ENCODE measurements around the gene CYP26B1.

CYP26B1 gene

GRCh38 chr2:72176281-72176680, 28.6 kb upstream of the CYP26B1 start:
- no peaks in the 10 kb centered on the region for H3K9me3 ChIP-seq (ENCODE audit: control insufficient read depth, low read length)
- H3K27me3 ChIP-seq (ENCODE audit: control insufficient read depth, insufficient read depth, low read length, poor library complexity, severe bottlenecking), result no peaks in the 10 kb centered on the region
- 100% methylated on average over 1 of the region's 1 CpG for WGBS, 2 experiments
- peaks cover 15% of the 10 kb centered on the region for H3K4me1 ChIP-seq (ENCODE audit: control insufficient read depth, insufficient read depth, low read length)
- H3K4me3 ChIP-seq (ENCODE audit: insufficient read depth, low read depth, low read length), result no peak overlapping the region
- no peak overlapping the region for H3K27ac ChIP-seq (ENCODE audit: insufficient read depth, low read depth, low read length, poor library complexity, severe bottlenecking)
- H3K36me3 ChIP-seq (ENCODE audit: control insufficient read depth, insufficient read depth, low read length), result no peaks in the 10 kb centered on the region

GRCh38 chr2:72175636-72176035, 28.0 kb upstream of the CYP26B1 start:
- no peaks in the 10 kb centered on the region for H3K36me3 ChIP-seq (ENCODE audit: control insufficient read depth, insufficient read depth, low read length)
- WGBS, 2 experiments, result 88 to 92% methylated on average over 4 of the region's 4 CpGs
- peaks cover 15% of the 10 kb centered on the region for H3K4me1 ChIP-seq (ENCODE audit: control insufficient read depth, insufficient read depth, low read length)

GRCh38 chr2:72173640-72174321, 26.1 kb upstream of the CYP26B1 start:
- 61 to 62% methylated on average over 8 of the region's 8 CpGs for WGBS, 2 experiments
- Histone ChIP-seq H3K4me3 (ENCODE audit: insufficient read depth, low read depth, low read length) (no peak overlapping the region), H3K27ac (ENCODE audit: insufficient read depth, low read depth, low read length, poor library complexity, severe bottlenecking) (no peak overlapping the region), H3K9me3 (ENCODE audit: control insufficient read depth, low read length) (no peaks in the 10 kb centered on the region), H3K4me1 (ENCODE audit: control insufficient read depth, insufficient read depth, low read length) (peaks cover 15% of the 10 kb centered on the region), H3K36me3 (ENCODE audit: control insufficient read depth, insufficient read depth, low read length) (no peaks in the 10 kb centered on the region), H3K27me3 (ENCODE audit: control insufficient read depth, insufficient read depth, low read length, poor library complexity, severe bottlenecking) (no peaks in the 10 kb centered on the region)

More at GRCh38 chr2:72175636-72176035, 28.0 kb upstream of the CYP26B1 start:
- no peaks in the 10 kb centered on the region for H3K9me3 ChIP-seq (ENCODE audit: control insufficient read depth, low read length)
- no peak overlapping the region for H3K27ac ChIP-seq (ENCODE audit: insufficient read depth, low read depth, low read length, poor library complexity, severe bottlenecking)
- H3K4me3 ChIP-seq (ENCODE audit: insufficient read depth, low read depth, low read length), result no peak overlapping the region
- no peaks in the 10 kb centered on the region for H3K27me3 ChIP-seq (ENCODE audit: control insufficient read depth, insufficient read depth, low read length, poor library complexity, severe bottlenecking)

- Histone ChIP-seq H3K4me1 (ENCODE audit: control insufficient read depth, insufficient read depth, low read length) (peaks cover 15% of the 10 kb centered on the region), H3K27ac (ENCODE audit: insufficient read depth, low read depth, low read length, poor library complexity, severe bottlenecking) (no peak overlapping the region), H3K4me3 (ENCODE audit: insufficient read depth, low read depth, low read length) (no peak overlapping the region), H3K9me3 (ENCODE audit: control insufficient read depth, low read length) (no peaks in the 10 kb centered on the region), H3K27me3 (ENCODE audit: control insufficient read depth, insufficient read depth, low read length, poor library complexity, severe bottlenecking) (no peaks in the 10 kb centered on the region), H3K36me3 (ENCODE audit: control insufficient read depth, insufficient read depth, low read length) (no peaks in the 10 kb centered on the region)
- 94 to 100% methylated on average over 1 of the region's 2 CpGs for WGBS, 2 experiments
Measured at GRCh38 chr2:72172478-72172877, 24.8 kb upstream of the CYP26B1 start.

GRCh38 chr2:72166279-72166678, 18.6 kb upstream of the CYP26B1 start:
- Histone ChIP-seq H3K4me1 (ENCODE audit: control insufficient read depth, insufficient read depth, low read length) (no peaks in the 10 kb centered on the region), H3K27me3 (ENCODE audit: control insufficient read depth, insufficient read depth, low read length, poor library complexity, severe bottlenecking) (no peaks in the 10 kb centered on the region), H3K27ac (ENCODE audit: insufficient read depth, low read depth, low read length, poor library complexity, severe bottlenecking) (no peak overlapping the region), H3K36me3 (ENCODE audit: control insufficient read depth, insufficient read depth, low read length) (no peaks in the 10 kb centered on the region), H3K4me3 (ENCODE audit: insufficient read depth, low read depth, low read length) (no peak overlapping the region), H3K9me3 (ENCODE audit: control insufficient read depth, low read length) (no peaks in the 10 kb centered on the region)
- 88 to 100% methylated on average over 2 of the region's 3 CpGs for WGBS, 2 experiments

- H3K36me3 ChIP-seq (ENCODE audit: control insufficient read depth, insufficient read depth, low read length), result no peaks in the 10 kb centered on the region
- 91 to 95% methylated on average over 2 to 3 of the region's 3 CpGs for WGBS, 2 experiments
- no peak overlapping the region for H3K4me3 ChIP-seq (ENCODE audit: insufficient read depth, low read depth, low read length)
- H3K4me1 ChIP-seq (ENCODE audit: control insufficient read depth, insufficient read depth, low read length), result no peaks in the 10 kb centered on the region
- no peaks in the 10 kb centered on the region for H3K9me3 ChIP-seq (ENCODE audit: control insufficient read depth, low read length)
- H3K27ac ChIP-seq (ENCODE audit: insufficient read depth, low read depth, low read length, poor library complexity, severe bottlenecking), result no peak overlapping the region
- no peaks in the 10 kb centered on the region for H3K27me3 ChIP-seq (ENCODE audit: control insufficient read depth, insufficient read depth, low read length, poor library complexity, severe bottlenecking)
Measured at GRCh38 chr2:72165792-72166191, 18.1 kb upstream of the CYP26B1 start.

- 89 to 90% methylated on average over 5 of the region's 5 CpGs for WGBS, 2 experiments
Measured at GRCh38 chr2:72162574-72162973, 14.9 kb upstream of the CYP26B1 start.

GRCh38 chr2:72159211-72159993, 11.7 kb upstream of the CYP26B1 start:
- H3K9me3 ChIP-seq (ENCODE audit: control insufficient read depth, low read length), result no peaks in the 10 kb centered on the region
- H3K36me3 ChIP-seq (ENCODE audit: control insufficient read depth, insufficient read depth, low read length), result no peaks in the 10 kb centered on the region
- H3K27ac ChIP-seq (ENCODE audit: insufficient read depth, low read depth, low read length, poor library complexity, severe bottlenecking), result no peak overlapping the region
- peaks cover 4% of the 10 kb centered on the region for H3K4me1 ChIP-seq (ENCODE audit: control insufficient read depth, insufficient read depth, low read length)
- 93 to 94% methylated on average over 12 of the region's 12 CpGs for WGBS, 2 experiments
- no peak overlapping the region for H3K4me3 ChIP-seq (ENCODE audit: insufficient read depth, low read depth, low read length)
- H3K27me3 ChIP-seq (ENCODE audit: control insufficient read depth, insufficient read depth, low read length, poor library complexity, severe bottlenecking), result no peaks in the 10 kb centered on the region

More at GRCh38 chr2:72162574-72162973, 14.9 kb upstream of the CYP26B1 start:
- Histone ChIP-seq H3K36me3 (ENCODE audit: control insufficient read depth, insufficient read depth, low read length) (no peaks in the 10 kb centered on the region), H3K27ac (ENCODE audit: insufficient read depth, low read depth, low read length, poor library complexity, severe bottlenecking) (no peak overlapping the region), H3K4me1 (ENCODE audit: control insufficient read depth, insufficient read depth, low read length) (no peaks in the 10 kb centered on the region), H3K27me3 (ENCODE audit: control insufficient read depth, insufficient read depth, low read length, poor library complexity, severe bottlenecking) (no peaks in the 10 kb centered on the region), H3K9me3 (ENCODE audit: control insufficient read depth, low read length) (no peaks in the 10 kb centered on the region), H3K4me3 (ENCODE audit: insufficient read depth, low read depth, low read length) (no peak overlapping the region)

- Histone ChIP-seq H3K27ac (ENCODE audit: insufficient read depth, low read depth, low read length, poor library complexity, severe bottlenecking) (no peak overlapping the region), H3K4me3 (ENCODE audit: insufficient read depth, low read depth, low read length) (no peak overlapping the region), H3K9me3 (ENCODE audit: control insufficient read depth, low read length) (no peaks in the 10 kb centered on the region), H3K36me3 (ENCODE audit: control insufficient read depth, insufficient read depth, low read length) (no peaks in the 10 kb centered on the region), H3K27me3 (ENCODE audit: control insufficient read depth, insufficient read depth, low read length, poor library complexity, severe bottlenecking) (no peaks in the 10 kb centered on the region), H3K4me1 (ENCODE audit: control insufficient read depth, insufficient read depth, low read length) (peaks cover 5% of the 10 kb centered on the region)
- WGBS, 2 experiments, result 86 to 90% methylated on average over 8 of the region's 8 CpGs
Measured at GRCh38 chr2:72157871-72158771, 10.5 kb upstream of the CYP26B1 start.

- Histone ChIP-seq H3K27ac (ENCODE audit: insufficient read depth, low read depth, low read length, poor library complexity, severe bottlenecking) (no peak overlapping the region), H3K9me3 (ENCODE audit: control insufficient read depth, low read length) (no peaks in the 10 kb centered on the region), H3K36me3 (ENCODE audit: control insufficient read depth, insufficient read depth, low read length) (no peaks in the 10 kb centered on the region), H3K27me3 (ENCODE audit: control insufficient read depth, insufficient read depth, low read length, poor library complexity, severe bottlenecking) (no peaks in the 10 kb centered on the region), H3K4me3 (ENCODE audit: insufficient read depth, low read depth, low read length) (no peak overlapping the region), H3K4me1 (ENCODE audit: control insufficient read depth, insufficient read depth, low read length) (peaks cover 5% of the 10 kb centered on the region)
- WGBS, 2 experiments, result 85 to 86% methylated on average over 2 of the region's 2 CpGs
Measured at GRCh38 chr2:72156872-72157271, 9.2 kb upstream of the CYP26B1 start.
